Suprapubic skin (tissue), 4 donors: ENCODE measurements around the gene LITAFD. TPM values are rescaled to one million over a fixed set of nuclear protein-coding genes. Genes with fewer than 3 reads are reported as not detected.

ENCODE experiments used
- DNase-seq, 2 donors: peaks; one replicate each; pipeline ENCODE4 v3.0.0-alpha.2; 2019; ENCODE audit warnings: low spot score in 2 of 2
- H3K27ac ChIP-seq: fragments of 200-600 bp; sonication (generic); one replicate; pipeline ENCODE4 v1.5.1; 2019
- H3K27me3 ChIP-seq: fragments of 200-600 bp; sonication (generic); one replicate; pipeline ENCODE4 v1.5.1; 2019
- H3K36me3 ChIP-seq: fragments of 200-600 bp; sonication (generic); one replicate; pipeline ENCODE4 v1.5.1; 2019
- H3K4me1 ChIP-seq: fragments of 200-600 bp; sonication (generic); one replicate; pipeline ENCODE4 v1.5.1; 2019
- H3K4me3 ChIP-seq: fragments of 200-600 bp; sonication (generic); one replicate; pipeline ENCODE4 v1.5.1; 2019; ENCODE audit warnings: mild to moderate bottlenecking
- H3K9me3 ChIP-seq: fragments of 200-600 bp; sonication (generic); one replicate; pipeline ENCODE4 v1.5.1; 2019
- CTCF ChIP-seq, 2 donors: fragments of 200-600 bp in 1 of 2; fragments of 450-650 bp in 1 of 2; sonication (generic) in 1 of 2; IDR thresholded peaks; one replicate each; pipeline ENCODE4 v1.5.1; 2016 to 2019; ENCODE audit warnings: antibody characterized with exemption in 2 of 2, mild to moderate bottlenecking in 1 of 2, moderate library complexity in 1 of 2
- EP300 ChIP-seq: sonication (generic); formaldehyde crosslinking; IDR thresholded peaks from one replicate; pipeline ENCODE4 v1.6.1; 2017; ENCODE audit warnings: antibody characterized with exemption
- POLR2A ChIP-seq, 2 donors: fragments of 450-650 bp; IDR thresholded peaks; one replicate each; pipeline ENCODE4 v1.6.1; 2017; ENCODE audit warnings: antibody characterized with exemption in 2 of 2, mild to moderate bottlenecking in 2 of 2, moderate library complexity in 2 of 2
- POLR2AphosphoS5 ChIP-seq, 3 donors: sonication (generic); formaldehyde crosslinking; IDR thresholded peaks; one replicate each; pipeline ENCODE4 v1.6.1; 2017; ENCODE audit warnings: antibody characterized with exemption in 3 of 3
- WGBS: methylation state at CpG from one replicate; pipeline ENCODE4 v1.1.5; 2018; 5-methylcytosine and 5-hydroxymethylcytosine counted together
- total RNA-seq, 4 donors: library from RNA; depleted of rRNA; stranded (reverse); fragments of >200 nt; gene quantifications; one replicate each; pipeline ENCODE4 v1.1.0, GENCODE V29; 2016

The LITAFD gene
- total RNA-seq, 4 donors from 2014 or later: not detected

GRCh38 chr16:8890549-8890921 lies 8.4 kb downstream of the LITAFD start:
- H3K27ac ChIP-seq: no peak overlapping the region
- H3K36me3 ChIP-seq: peaks cover 63% of the 10 kb centered on the region
- TF ChIP-seq CTCF (IDR thresholded peaks at IDR 0.05) (no peak), POLR2AphosphoS5 (IDR thresholded peaks at IDR 0.05) (no peak), POLR2A (IDR thresholded peaks at IDR 0.05) (no peak), EP300 (no peak)
- H3K27me3 ChIP-seq: no peaks in the 10 kb centered on the region
- H3K4me3 ChIP-seq: no peak overlapping the region
- DNase-seq: no peak
- WGBS: 95% methylated on average over 5 of the region's 5 CpGs
- H3K4me1 ChIP-seq: peaks cover 6% of the 10 kb centered on the region
- no peaks in the 10 kb centered on the region for H3K9me3 ChIP-seq

GRCh38 chr16:8892101-8892575 lies 10.0 kb downstream of the LITAFD start:
- Histone ChIP-seq H3K4me1 (no peaks in the 10 kb centered on the region), H3K36me3 (peaks cover 79% of the 10 kb centered on the region), H3K4me3 (no peak overlapping the region), H3K27ac (no peak overlapping the region), H3K27me3 (no peaks in the 10 kb centered on the region), H3K9me3 (no peaks in the 10 kb centered on the region)
- WGBS: 78% methylated on average over 16 of the region's 16 CpGs
- no peak for DNase-seq
- no peak for TF ChIP-seq CTCF (IDR thresholded peaks at IDR 0.05)
- no peak for TF ChIP-seq POLR2AphosphoS5 (IDR thresholded peaks at IDR 0.05)
- no peak for TF ChIP-seq EP300
- no peak for TF ChIP-seq POLR2A (IDR thresholded peaks at IDR 0.05)

GRCh38 chr16:8893426-8893825 lies 11.3 kb downstream of the LITAFD start:
- H3K9me3 ChIP-seq: no peaks in the 10 kb centered on the region
- peaks cover 92% of the 10 kb centered on the region for H3K36me3 ChIP-seq
- no peak for DNase-seq
- H3K4me1 ChIP-seq: no peaks in the 10 kb centered on the region
- H3K4me3 ChIP-seq: no peak overlapping the region
- H3K27me3 ChIP-seq: no peaks in the 10 kb centered on the region
- WGBS: 84% methylated on average over 9 of the region's 9 CpGs
- TF ChIP-seq POLR2A (IDR thresholded peaks at IDR 0.05): no peak
- TF ChIP-seq CTCF (IDR thresholded peaks at IDR 0.05): no peak
- TF ChIP-seq EP300: no peak
- no peak for TF ChIP-seq POLR2AphosphoS5 (IDR thresholded peaks at IDR 0.05)
- H3K27ac ChIP-seq: no peak overlapping the region

- peaks cover 99% of the 10 kb centered on the region for H3K36me3 ChIP-seq
- no peaks in the 10 kb centered on the region for H3K9me3 ChIP-seq
- H3K4me3 ChIP-seq: no peak overlapping the region
- no peak for TF ChIP-seq CTCF (IDR thresholded peaks at IDR 0.05)
- TF ChIP-seq EP300: no peak
- TF ChIP-seq POLR2AphosphoS5 (IDR thresholded peaks at IDR 0.05): no peak
- no peak for TF ChIP-seq POLR2A (IDR thresholded peaks at IDR 0.05)
- H3K4me1 ChIP-seq: no peaks in the 10 kb centered on the region
- no peaks in the 10 kb centered on the region for H3K27me3 ChIP-seq
- no peak overlapping the region for H3K27ac ChIP-seq
- DNase-seq: peak in 1 of 2 donors; percentile 49
- 93% methylated on average over 14 of the region's 14 CpGs for WGBS
Measured at GRCh38 chr16:8893976-8894690, 12.0 kb downstream of the LITAFD start.

DNA sequence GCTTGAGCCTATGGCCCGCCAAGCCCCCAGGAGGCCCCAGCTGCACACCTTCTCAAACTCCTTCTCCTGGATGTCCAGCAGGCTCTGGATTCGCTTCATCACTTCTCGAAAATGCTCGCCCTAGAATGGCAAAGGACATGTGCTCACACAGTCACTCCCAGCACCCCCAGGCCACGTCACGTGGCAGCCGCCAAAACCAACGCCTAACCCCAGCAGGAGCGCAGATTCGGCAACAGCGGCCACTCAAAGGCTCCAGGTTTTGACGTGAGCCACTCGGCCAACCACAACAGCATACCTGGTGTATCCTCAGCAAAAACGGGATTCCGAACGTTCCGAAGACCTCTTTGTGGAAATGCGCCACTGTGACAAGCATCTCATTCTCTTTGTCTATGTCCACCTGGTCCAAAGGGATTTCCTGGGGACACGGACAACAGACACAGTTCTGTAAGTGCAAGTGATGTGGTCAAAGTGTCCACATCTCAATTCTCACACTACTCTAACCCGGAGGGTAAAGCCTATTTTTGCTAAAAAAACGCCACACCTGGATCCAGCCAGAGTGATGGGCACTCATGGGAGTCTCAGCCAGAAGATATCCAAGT lies 12.7 kb downstream of the LITAFD start:
- Histone ChIP-seq H3K27me3 (no peaks in the 10 kb centered on the region), H3K27ac (no peak overlapping the region), H3K9me3 (no peaks in the 10 kb centered on the region), H3K36me3 (peaks cover 100% of the 10 kb centered on the region), H3K4me1 (no peaks in the 10 kb centered on the region), H3K4me3 (no peak overlapping the region)
- TF ChIP-seq EP300 (no peak), POLR2A (IDR thresholded peaks at IDR 0.05) (no peak), POLR2AphosphoS5 (IDR thresholded peaks at IDR 0.05) (no peak), CTCF (IDR thresholded peaks at IDR 0.05) (no peak)
- 96% methylated on average over 21 of the region's 21 CpGs for WGBS
- DNase-seq: peak in 1 of 2 donors; percentile 25
